ENCODE measurements around the gene CCDC87.

CCDC87 gene

DNA sequence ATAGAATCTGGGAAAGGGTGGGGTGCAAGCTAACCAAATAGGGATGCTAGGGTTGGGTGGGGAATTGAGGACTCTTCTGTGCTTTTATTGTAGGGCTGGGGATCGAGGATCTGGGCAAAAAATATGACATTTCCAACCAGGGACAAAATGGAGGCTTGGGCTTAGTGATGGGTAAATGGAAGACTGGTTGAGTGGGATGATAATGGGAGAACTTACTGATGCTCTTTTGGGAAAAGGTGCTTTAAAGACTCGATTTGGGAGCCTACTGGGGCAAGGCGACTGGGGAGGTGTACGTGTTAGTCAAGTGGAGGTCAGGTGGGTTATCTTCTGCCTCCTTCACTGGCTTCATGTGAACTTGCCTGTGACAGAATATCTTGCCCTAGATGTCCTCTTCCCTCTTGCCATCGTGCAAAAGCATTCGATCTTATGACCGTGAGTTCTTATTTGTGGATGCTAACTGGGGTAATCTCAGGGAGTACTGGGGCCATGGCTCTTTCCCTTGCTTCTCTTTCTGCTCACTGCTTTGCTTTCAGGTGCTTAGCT lies 35.3 kb upstream of the CCDC87 start:
- TF ChIP-seq, protein P1, sequence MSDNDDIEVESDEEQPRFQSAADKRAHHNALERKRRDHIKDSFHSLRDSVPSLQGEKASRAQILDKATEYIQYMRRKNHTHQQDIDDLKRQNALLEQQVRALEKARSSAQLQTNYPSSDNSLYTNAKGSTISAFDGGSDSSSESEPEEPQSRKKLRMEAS (IDR thresholded peaks at IDR 0.05), result no peak
- no peak for TF ChIP-seq RAD21 (IDR thresholded peaks at IDR 0.05; ENCODE audit: low read depth)
- TF ChIP-seq EP300 (IDR thresholded peaks at IDR 0.05; ENCODE audit: borderline replicate concordance), result no peak
- no peak for TF ChIP-seq YY1 (IDR thresholded peaks at IDR 0.05; ENCODE audit: low read depth)
- no peak for TF ChIP-seq TAF1 (IDR thresholded peaks at IDR 0.05; ENCODE audit: low read depth)
- no peak for TF ChIP-seq TEAD4 (IDR thresholded peaks at IDR 0.05)
- TF ChIP-seq NFIC (IDR thresholded peaks at IDR 0.05), result no peak
- TF ChIP-seq TCF12 (IDR thresholded peaks at IDR 0.05; ENCODE audit: low read depth), result no peak
- TF ChIP-seq, protein P2, sequence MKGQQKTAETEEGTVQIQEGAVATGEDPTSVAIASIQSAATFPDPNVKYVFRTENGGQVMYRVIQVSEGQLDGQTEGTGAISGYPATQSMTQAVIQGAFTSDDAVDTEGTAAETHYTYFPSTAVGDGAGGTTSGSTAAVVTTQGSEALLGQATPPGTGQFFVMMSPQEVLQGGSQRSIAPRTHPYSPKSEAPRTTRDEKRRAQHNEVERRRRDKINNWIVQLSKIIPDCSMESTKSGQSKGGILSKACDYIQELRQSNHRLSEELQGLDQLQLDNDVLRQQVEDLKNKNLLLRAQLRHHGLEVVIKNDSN (IDR thresholded peaks at IDR 0.05), result no peak
- TF ChIP-seq CREB1 (IDR thresholded peaks at IDR 0.05; ENCODE audit: low read depth), result no peak
- TF ChIP-seq CEBPB (IDR thresholded peaks at IDR 0.05), result no peak
- TF ChIP-seq ZBTB7A (IDR thresholded peaks at IDR 0.05; ENCODE audit: low read depth), result no peak

DNA sequence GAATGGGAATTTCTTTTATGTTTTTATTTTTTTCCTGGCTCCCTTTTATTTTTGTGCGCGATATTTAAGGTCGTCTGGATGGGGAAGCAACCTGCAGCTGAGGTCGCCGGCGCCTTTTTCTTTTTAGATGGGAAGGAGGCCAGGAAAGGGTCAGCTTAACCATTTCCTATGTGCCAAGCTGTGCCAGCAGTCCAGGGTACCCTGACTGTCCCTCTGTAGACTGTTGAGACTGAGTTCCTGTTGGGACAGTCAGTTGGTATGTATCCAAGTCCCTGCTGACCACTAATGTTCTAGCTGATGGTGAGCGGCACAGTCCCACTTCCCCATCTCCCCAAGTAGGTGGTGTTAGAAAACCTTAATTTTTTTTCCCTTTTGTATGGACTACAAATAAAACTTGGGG lies 34.1 kb upstream of the CCDC87 start:
- TF ChIP-seq TCF12 (IDR thresholded peaks at IDR 0.05; ENCODE audit: low read depth) (no peak), YY1 (IDR thresholded peaks at IDR 0.05; ENCODE audit: low read depth) (no peak), RAD21 (IDR thresholded peaks at IDR 0.05; ENCODE audit: low read depth) (no peak), EP300 (IDR thresholded peaks at IDR 0.05; ENCODE audit: borderline replicate concordance) (no peak), ZBTB7A (IDR thresholded peaks at IDR 0.05; ENCODE audit: low read depth) (no peak), NFIC (IDR thresholded peaks at IDR 0.05) (no peak), TEAD4 (IDR thresholded peaks at IDR 0.05) (no peak), CEBPB (IDR thresholded peaks at IDR 0.05) (no peak), TAF1 (IDR thresholded peaks at IDR 0.05; ENCODE audit: low read depth) (no peak), FOXM1 (IDR thresholded peaks at IDR 0.05; ENCODE audit: borderline replicate concordance, low read depth) (no peak), EGR1 (IDR thresholded peaks at IDR 0.05) (no peak)
- TF ChIP-seq, protein P1 (IDR thresholded peaks at IDR 0.05), result no peak
- TF ChIP-seq, protein P3, sequence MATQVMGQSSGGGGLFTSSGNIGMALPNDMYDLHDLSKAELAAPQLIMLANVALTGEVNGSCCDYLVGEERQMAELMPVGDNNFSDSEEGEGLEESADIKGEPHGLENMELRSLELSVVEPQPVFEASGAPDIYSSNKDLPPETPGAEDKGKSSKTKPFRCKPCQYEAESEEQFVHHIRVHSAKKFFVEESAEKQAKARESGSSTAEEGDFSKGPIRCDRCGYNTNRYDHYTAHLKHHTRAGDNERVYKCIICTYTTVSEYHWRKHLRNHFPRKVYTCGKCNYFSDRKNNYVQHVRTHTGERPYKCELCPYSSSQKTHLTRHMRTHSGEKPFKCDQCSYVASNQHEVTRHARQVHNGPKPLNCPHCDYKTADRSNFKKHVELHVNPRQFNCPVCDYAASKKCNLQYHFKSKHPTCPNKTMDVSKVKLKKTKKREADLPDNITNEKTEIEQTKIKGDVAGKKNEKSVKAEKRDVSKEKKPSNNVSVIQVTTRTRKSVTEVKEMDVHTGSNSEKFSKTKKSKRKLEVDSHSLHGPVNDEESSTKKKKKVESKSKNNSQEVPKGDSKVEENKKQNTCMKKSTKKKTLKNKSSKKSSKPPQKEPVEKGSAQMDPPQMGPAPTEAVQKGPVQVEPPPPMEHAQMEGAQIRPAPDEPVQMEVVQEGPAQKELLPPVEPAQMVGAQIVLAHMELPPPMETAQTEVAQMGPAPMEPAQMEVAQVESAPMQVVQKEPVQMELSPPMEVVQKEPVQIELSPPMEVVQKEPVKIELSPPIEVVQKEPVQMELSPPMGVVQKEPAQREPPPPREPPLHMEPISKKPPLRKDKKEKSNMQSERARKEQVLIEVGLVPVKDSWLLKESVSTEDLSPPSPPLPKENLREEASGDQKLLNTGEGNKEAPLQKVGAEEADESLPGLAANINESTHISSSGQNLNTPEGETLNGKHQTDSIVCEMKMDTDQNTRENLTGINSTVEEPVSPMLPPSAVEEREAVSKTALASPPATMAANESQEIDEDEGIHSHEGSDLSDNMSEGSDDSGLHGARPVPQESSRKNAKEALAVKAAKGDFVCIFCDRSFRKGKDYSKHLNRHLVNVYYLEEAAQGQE (IDR thresholded peaks at IDR 0.05; ENCODE audit: low read depth), result no peak

DNA sequence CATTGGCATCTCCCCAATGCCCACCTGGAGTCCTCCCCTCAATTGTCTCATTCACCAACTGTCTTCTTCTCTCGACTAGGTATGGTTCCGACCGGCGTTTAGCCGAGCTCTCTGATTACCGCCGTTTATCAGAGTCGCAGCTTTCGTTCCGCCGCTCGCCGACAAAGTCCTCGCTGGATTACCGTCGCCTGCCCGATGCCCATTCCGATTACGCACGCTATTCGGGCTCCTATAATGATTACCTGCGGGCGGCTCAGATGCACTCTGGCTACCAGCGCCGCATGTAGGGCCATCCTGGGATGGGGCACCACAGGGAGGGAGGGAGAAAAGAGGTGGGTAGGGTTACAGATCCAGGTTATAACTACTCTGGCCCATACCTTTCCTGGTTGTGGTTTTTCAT lies 33.5 kb upstream of the CCDC87 start:
- no peak for TF ChIP-seq EGR1 (IDR thresholded peaks at IDR 0.05)
- no peak for TF ChIP-seq EP300 (IDR thresholded peaks at IDR 0.05; ENCODE audit: borderline replicate concordance)
- TF ChIP-seq, protein P1 (IDR thresholded peaks at IDR 0.05), result no peak
- TF ChIP-seq RAD21 (IDR thresholded peaks at IDR 0.05; ENCODE audit: low read depth), result no peak
- no peak for TF ChIP-seq TCF12 (IDR thresholded peaks at IDR 0.05; ENCODE audit: low read depth)
- no peak for TF ChIP-seq TEAD4 (IDR thresholded peaks at IDR 0.05)
- TF ChIP-seq, protein P3 (IDR thresholded peaks at IDR 0.05; ENCODE audit: low read depth), result no peak
- TF ChIP-seq CEBPB (IDR thresholded peaks at IDR 0.05), result no peak
- TF ChIP-seq, protein P2 (IDR thresholded peaks at IDR 0.05), result no peak
- no peak for TF ChIP-seq ZBTB7A (IDR thresholded peaks at IDR 0.05; ENCODE audit: low read depth)
- TF ChIP-seq TAF1 (IDR thresholded peaks at IDR 0.05; ENCODE audit: low read depth), result no peak
- no peak for TF ChIP-seq FOXM1 (IDR thresholded peaks at IDR 0.05; ENCODE audit: borderline replicate concordance, low read depth)
- no peak for TF ChIP-seq YY1 (IDR thresholded peaks at IDR 0.05; ENCODE audit: low read depth)
- no peak for TF ChIP-seq NFIC (IDR thresholded peaks at IDR 0.05)
- no peak for TF ChIP-seq CREB1 (IDR thresholded peaks at IDR 0.05; ENCODE audit: low read depth)

DNA sequence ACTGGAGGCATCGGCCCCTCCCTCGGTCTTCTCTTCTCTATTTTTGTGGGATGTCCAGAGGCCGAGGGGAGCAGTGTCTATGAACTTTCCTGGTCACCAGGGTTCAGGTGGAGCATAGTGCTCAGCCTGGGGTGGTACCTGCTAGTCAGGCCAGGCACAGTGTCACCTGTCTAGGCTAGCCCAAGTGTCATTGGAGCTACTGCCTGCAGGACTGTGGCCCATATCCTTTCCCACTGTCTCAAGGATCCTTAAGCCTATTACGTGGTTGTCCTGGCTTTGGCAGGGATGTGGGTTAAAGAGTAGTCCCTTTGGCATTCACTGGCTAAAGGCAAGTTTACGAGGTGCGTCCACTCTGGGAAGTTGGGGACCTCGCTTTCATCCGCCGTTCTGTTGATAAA lies 32.9 kb upstream of the CCDC87 start:
- TF ChIP-seq TAF1 (IDR thresholded peaks at IDR 0.05; ENCODE audit: low read depth), result no peak
- no peak for TF ChIP-seq FOXM1 (IDR thresholded peaks at IDR 0.05; ENCODE audit: borderline replicate concordance, low read depth)
- no peak for TF ChIP-seq TEAD4 (IDR thresholded peaks at IDR 0.05)
- TF ChIP-seq YY1 (IDR thresholded peaks at IDR 0.05; ENCODE audit: low read depth), result no peak
- TF ChIP-seq EP300 (IDR thresholded peaks at IDR 0.05; ENCODE audit: borderline replicate concordance), result no peak
- TF ChIP-seq TCF12 (IDR thresholded peaks at IDR 0.05; ENCODE audit: low read depth), result no peak
- TF ChIP-seq, protein P1 (IDR thresholded peaks at IDR 0.05), result no peak
- no peak for TF ChIP-seq NFIC (IDR thresholded peaks at IDR 0.05)
- TF ChIP-seq EGR1 (IDR thresholded peaks at IDR 0.05), result no peak
- TF ChIP-seq ZBTB7A (IDR thresholded peaks at IDR 0.05; ENCODE audit: low read depth), result no peak
- TF ChIP-seq, protein P3 (IDR thresholded peaks at IDR 0.05; ENCODE audit: low read depth), result no peak
- TF ChIP-seq CEBPB (IDR thresholded peaks at IDR 0.05), result no peak

All from Ishikawa (cell line).